Activated CD8-positive, alpha-beta memory T cell treated with anti-CD3 and anti-CD28 coated beads for 36 hours (primary cell): ENCODE results near the gene ZNF839. TPM values are rescaled to one million over a fixed set of nuclear protein-coding genes. Genes with fewer than 3 reads are reported as not detected.

Experiments
- CTCF ChIA-PET: fragments of 350-600 bp; sonication (Branson Sonifier 250); formaldehyde crosslinking; loops from one replicate; lab custom pipeline; 2021; ENCODE audit warnings: antibody characterized with exemption; lab: Charles Lee
- POLR2A ChIA-PET: fragments of 350-600 bp; sonication (Branson Sonifier 250); formaldehyde crosslinking; loops from one replicate; lab custom pipeline; 2021; ENCODE audit warnings: antibody characterized with exemption; lab: Charles Lee
- total RNA-seq, 2 experiments: library from RNA; stranded (reverse); gene quantifications; one replicate each; pipeline ENCODE4 v1.2.3, GENCODE V29; 2021

The ZNF839 gene
- total RNA-seq, 2 experiments from 2014 or later = 13.5 to 14.2 TPM

DNA sequence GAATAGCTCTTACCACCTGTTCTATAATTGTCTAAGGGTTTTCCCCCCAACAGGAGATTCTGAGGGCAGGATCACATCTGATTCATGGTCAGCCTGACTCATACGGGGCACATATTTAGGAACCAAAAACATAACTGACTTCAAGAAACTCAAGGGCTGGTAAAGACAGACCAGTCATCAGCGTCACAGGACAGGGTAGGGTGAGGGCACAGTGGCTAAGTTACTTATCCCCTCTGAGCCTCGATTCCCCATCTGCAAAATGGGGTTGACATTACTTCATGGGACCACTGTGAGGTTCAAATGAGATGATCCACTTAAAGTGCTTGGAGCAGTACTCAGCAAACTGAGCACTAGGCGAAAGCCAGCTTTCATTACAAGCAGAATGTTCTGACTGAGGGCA lies 42.5 kb downstream of the ZNF839 start:
- POLR2A ChIA-PET = interaction anchor here (0.9 to 1.7 kb wide), 3 partner anchors 42 to 162 kb away, joined by 3 to 7 read pairs (median 5); partner anchors contain the start of gene ZNF839
- CTCF ChIA-PET = interaction anchor here (0.6 to 1.5 kb wide), 4 partner anchors 46 to 163 kb away, joined by 3 to 5 read pairs (median 4); no protein-coding TSS in a partner anchor

DNA sequence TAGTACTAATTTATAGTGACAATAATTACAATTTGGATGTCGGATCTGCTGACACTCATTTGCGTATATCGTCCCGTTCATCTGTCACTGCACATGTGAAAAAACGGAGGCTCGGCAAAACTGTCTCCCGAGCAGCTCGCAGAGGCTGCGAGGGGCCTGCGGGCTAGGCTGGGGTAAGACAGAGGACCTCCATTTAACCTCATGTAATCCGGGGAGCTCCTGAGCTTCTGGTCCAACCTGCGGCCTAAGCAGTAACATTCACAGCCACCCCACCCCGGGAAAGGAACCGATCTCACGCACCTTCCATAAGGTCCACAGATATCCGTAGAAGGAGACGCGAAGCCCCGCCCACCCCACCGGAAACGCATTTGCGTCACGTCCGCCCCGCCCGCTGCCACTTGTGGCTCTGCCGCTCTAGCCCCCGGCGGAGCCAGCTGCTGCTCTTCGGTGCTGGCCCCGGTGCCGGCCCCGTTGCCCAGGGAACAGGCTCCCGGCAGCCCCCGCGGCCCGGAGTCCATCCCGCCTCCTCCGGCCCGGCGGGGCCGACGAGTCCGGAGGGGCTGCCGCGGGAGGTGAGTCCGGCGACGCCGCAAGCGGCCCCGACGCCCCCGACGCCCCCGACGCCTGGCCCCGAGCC lies 43.1 kb downstream of the ZNF839 start, which contains the start of the genes CINP and TECPR2:
CINP (minus strand) TSS at position 346 of the 637 bp plus-strand sequence; CDS start at position 307, 39 bp downstream.
TECPR2 (plus strand) TSS at position 397 of the 637 bp plus-strand sequence. CDS start 13,781 bp downstream, outside the sequence.
- POLR2A ChIA-PET = interaction anchor here (0.6 to 1.7 kb wide), 4 partner anchors 26 to 162 kb away, joined by 3 to 7 read pairs (median 4); partner anchors contain the start of gene ZNF839
- CTCF ChIA-PET = interaction anchor here (1.5 kb wide), 3 partner anchors 47 to 162 kb away, joined by 4 to 5 read pairs (median 4); no protein-coding TSS in a partner anchor

DNA sequence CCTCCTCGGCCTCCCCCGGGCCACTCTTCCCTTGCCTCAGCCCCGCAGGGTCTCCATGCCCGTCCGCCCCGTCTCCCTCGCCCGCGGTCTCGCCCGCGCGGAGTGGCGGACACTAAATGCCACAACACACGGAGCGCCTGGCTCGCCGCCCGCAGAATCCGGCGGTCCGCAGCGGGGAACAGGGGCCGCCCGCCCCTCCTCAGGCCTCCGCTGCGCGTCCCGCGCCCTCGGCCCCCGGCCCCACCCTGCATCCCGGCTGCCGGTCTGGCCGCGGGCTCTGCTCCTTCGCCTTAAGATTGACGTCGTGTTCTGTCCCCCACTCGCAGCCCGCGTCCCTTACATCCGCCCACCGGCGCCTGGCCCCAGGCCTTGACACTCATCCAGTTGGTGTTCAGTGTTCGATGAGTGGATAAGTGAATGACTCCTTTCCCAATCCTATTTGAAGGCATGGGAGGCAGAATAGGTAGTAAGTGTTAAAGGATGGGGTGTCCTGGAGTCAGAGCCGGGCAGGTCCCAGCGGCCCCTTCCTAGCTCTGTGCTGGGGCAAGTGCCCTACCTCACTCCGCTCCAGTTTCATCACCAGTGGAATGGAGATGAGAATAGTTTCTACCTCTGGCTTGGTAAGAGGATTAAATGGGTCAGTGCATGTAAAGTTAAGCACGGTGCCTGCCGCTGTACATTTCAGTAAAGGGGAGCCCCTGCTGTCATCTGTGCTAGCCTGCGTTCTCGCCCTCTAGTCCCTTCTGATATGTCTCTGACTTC lies 43.8 kb downstream of the ZNF839 start:
- CTCF ChIA-PET = interaction anchor here (1.5 kb wide), 2 partner anchors 48 to 49 kb away, joined by 4 to 5 read pairs; no protein-coding TSS in a partner anchor

DNA sequence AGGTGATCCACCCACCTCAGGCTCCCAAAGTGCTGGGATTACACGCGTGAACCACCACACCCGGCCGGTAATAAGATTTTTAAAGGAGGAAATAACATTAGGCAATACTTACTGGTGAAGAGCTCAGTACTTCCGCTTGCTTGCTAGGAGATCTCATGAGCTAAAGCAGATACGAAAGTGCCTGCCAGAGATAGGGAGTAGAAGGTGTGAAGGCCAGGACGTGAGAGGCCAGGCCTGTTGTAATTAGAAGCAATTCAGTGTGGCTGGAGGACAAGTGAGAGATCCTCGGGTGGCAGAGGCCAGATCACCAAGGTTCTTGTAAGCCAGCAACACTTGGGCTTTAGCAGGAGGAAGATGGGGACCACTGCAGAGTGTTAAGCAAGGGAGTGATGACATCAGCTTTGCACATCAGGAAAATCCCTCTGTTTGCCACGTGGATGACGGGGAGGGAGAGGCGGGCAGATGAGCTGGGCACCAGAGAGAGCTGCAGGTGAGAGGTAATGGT lies 50.8 kb downstream of the ZNF839 start:
- ChIA-PET POLR2A (no interaction called here), CTCF (no interaction called here)

More for the DNA sequence above, 43.8 kb downstream of the ZNF839 start:
- POLR2A ChIA-PET = interaction anchor here (0.6 to 1.7 kb wide), 3 partner anchors 27 to 72 kb away, joined by 3 to 7 read pairs (median 4); partner anchors contain the start of gene ZNF839

GRCh38 chr14:102371361-102371760 lies 51.8 kb downstream of the ZNF839 start:
- ChIA-PET CTCF (no interaction called here), POLR2A (no interaction called here)

DNA sequence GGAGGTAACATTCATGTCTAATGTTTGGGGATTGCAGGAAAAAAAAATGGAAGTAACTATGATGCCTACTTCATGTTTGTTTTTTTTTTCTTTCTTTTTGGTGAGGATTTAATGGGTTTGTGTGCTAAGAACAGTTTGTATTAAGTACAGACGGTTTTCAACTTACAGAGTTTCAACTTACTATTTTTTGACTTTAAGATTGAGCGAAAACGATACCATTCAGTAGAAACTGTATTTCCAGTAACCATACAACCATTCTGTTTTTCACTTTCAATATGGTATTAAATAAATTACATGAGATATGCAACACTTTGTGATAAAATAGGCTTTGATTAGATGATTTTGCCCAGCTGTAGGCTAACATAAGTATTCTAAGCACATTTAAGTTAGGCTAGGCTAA lies 53.6 kb downstream of the ZNF839 start:
- CTCF ChIA-PET = no interaction called here

GRCh38 chr14:102374264-102374663 lies 54.7 kb downstream of the ZNF839 start:
- ChIA-PET POLR2A (no interaction called here), CTCF (no interaction called here)

More for the DNA sequence above, 53.6 kb downstream of the ZNF839 start:
- POLR2A ChIA-PET = no interaction called here

DNA sequence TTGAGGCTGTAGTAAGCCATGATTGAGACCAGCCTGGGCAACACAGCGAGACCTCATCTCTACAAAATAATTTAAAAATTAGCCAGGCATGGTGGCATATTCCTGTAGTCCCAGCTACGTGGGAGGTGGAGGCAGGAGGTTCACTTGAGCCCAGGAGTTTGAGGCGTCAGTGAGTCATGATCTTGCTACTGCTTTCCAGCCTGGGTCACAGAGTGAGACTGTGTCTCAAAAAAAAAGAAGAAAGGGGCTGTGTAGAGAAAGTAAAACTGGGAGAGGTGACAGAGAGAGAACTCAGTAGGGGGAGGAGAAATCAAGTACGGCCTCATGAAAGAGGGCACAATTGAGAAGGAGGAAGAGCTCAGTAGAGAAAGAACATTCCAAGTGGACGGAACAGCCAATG lies 55.6 kb downstream of the ZNF839 start:
- ChIA-PET POLR2A (interaction anchor here (0.7 kb wide), 1 partner anchor 33 kb away, joined by 3 read pairs; no protein-coding TSS in a partner anchor), CTCF (no interaction called here)

GRCh38 chr14:102377696-102378095 lies 58.1 kb downstream of the ZNF839 start:
- POLR2A ChIA-PET = no interaction called here
- CTCF ChIA-PET = no interaction called here

DNA sequence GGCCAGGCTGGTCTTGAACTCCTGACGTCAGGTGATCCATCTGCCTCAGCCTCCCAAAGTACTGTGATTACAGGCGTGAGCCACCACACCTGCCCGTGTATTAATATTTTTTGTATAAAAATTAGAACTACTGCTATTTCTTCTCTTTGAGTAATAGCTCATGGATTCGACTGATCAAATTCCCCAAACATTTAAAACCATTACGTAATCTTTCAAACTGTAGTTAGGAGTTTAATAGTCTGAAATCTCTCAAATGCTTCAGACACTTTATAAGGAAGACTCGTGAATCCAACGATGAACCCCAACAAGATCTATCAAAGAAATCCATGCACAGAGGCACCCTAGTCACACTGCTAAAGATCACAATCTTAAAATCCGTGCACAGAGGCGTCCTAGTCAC lies 59.3 kb downstream of the ZNF839 start:
- CTCF ChIA-PET = no interaction called here

GRCh38 chr14:102387086-102387485 lies 67.5 kb downstream of the ZNF839 start:
- POLR2A ChIA-PET = no interaction called here
- CTCF ChIA-PET = no interaction called here

More for the DNA sequence above, 59.3 kb downstream of the ZNF839 start:
- POLR2A ChIA-PET = no interaction called here

DNA sequence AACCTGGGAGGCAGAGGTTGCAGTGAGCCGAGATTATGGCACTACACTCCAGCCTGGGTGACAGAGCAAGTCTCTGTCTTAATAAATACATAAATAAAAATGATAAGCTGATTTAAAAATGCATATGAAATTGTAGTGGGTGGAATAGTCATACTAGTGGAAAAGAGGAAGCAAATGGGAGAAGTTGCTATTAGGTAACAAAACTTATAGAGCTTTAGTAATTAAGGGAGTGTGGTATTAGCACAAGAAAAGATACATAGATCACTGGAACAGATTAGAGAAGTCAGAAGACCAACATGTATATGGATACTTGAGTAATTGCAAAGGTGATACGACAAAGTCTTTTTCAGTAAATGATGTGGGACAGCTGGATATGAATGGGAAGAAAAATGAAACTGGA lies 69.7 kb downstream of the ZNF839 start:
- CTCF ChIA-PET = no interaction called here

DNA sequence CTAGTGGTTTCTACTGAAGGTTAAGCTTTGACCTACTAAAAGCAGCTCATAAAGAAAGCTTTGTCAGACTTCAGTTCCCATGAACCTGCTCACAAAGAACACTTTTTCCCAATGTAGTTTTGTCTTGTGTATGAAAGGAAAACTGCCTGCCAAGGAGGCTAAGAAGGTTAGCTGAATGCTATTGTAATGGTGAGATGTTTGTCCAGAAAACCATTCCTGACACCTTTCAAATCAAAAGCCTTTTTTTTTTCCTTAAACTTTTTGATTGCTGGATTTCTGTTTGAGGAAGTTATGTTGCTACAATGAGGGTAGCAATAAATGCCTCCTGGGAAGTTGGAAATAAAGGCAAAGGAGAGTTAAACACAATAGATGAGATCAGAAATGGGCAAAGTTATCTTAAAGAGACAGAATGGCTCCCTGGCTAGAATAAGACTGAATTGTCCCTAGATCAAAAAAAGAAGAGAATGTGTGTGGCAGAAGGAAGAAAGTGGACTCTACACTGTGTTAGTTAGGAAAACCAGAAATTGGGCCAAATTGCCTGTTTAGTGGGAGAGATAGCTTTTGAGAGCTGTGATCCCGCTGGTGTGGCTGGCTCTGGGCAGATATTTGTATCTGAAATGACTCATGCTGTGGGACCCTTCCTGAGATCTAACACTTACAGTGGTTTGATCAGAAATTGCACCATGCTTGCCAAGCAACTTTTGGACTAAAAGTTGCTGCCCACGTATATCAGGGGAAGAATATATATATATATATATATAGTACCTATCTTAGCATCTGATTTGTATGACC lies 70.7 kb downstream of the ZNF839 start:
- ChIA-PET POLR2A (no interaction called here), CTCF (no interaction called here)

More for the DNA sequence above, 69.7 kb downstream of the ZNF839 start:
- POLR2A ChIA-PET = no interaction called here

Other genes with a start within 250 kb of the ZNF839 start
- 1,000 to 10,000 TPM; 1,374 to 1,416 TPM for gene HSP90AA1, start 232.7 kb upstream of the ZNF839 start, total RNA-seq
- gene WDR20, start 179.8 kb upstream of the ZNF839 start, total RNA-seq = 10 to 100 TPM; 24.8 to 30.9 TPM
- 1 to 10 TPM; 7.8 to 9.6 TPM for gene MOK, start 14.6 kb upstream of the ZNF839 start, total RNA-seq
- 10 to 100 TPM; 63.4 to 69.4 TPM for gene CINP, start 43.1 kb downstream of the ZNF839 start, total RNA-seq
- 1 to 10 TPM; 8.4 to 9.7 TPM for gene TECPR2, start 43.2 kb downstream of the ZNF839 start, total RNA-seq
- 10 to 100 TPM; 11.8 to 15.2 TPM for gene ANKRD9, start 190.0 kb downstream of the ZNF839 start, total RNA-seq